GM10248 (cell line): ENCODE measurements around the gene ELP5.
A peak's percentile ranks its signal among the peaks of the same experiment; 100 is the strongest.

Source experiments
- CTCF ChIA-PET: fragments of 300-600 bp; sonication (Branson Sonifier 250); formaldehyde crosslinking; extraction: SDS; loops from one replicate; lab custom pipeline; 2021; ENCODE audit warnings: antibody characterized with exemption; lab: Yijun Ruan, JAX
- POLR2A ChIA-PET: fragments of 350-650 bp; sonication (Branson Sonifier 250); formaldehyde crosslinking; extraction: SDS; loops from one replicate; lab custom pipeline; 2020; ENCODE audit warnings: antibody characterized with exemption; lab: Yijun Ruan, JAX
- DNase-seq: peaks from one replicate; pipeline ENCODE4 v3.0.0; 2012; ENCODE audit errors: extremely low spot score
- CTCF ChIP-seq: IDR thresholded peaks from 2 replicates; pipeline ENCODE4 v1.5.1; 2012; ENCODE audit warnings: mild to moderate bottlenecking, low read depth; ENCODE audit errors: extremely low read depth, missing control alignments, control extremely low read depth

The ELP5 gene

GRCh38 chr17:7208027-7208571 lies 43.9 kb upstream of the ELP5 start:
- POLR2A ChIA-PET: no interaction called here
- TF ChIP-seq CTCF: no peak
- no peak for DNase-seq
- CTCF ChIA-PET: interaction anchor here (2.2 kb wide), 1 partner anchor 12 kb away, joined by 6 read pairs; the partner anchor contains the start of genes ACADVL and DLG4

DNA sequence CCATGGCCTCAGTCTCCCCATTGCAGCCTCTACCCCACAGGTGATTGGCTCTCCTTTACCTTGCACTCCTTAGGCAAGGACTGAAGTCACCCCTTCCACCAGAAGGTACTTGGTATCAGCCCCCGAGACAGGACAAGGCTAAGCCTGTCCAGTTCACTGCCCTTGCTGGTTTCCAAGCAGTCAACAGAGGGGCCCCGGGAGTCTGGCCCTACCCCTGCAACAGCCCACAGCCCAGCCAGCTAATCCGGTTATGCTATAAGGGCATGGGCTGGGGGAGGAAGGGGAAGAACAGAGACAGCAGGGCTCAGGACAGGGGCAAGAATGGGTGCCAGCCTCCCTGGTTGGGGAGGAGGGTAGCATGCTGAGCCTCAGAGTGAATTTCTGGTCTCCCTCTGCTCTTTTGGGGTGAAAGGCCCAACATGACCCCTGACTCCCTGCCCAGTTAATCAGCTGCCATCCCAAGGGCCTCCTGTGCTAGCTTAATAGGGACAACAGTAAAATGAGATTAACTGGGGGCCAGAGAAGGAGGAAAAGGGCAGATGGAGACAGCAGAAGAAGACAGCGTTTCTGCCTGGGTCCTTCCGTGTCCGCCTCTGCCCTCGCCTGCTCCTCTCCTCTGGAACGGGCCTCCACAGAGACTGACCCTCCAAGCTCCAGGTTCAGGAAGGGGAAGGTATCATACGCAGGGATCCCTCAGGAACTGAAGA lies 43.1 kb upstream of the ELP5 start:
- ChIA-PET CTCF (interaction anchor here (2.2 kb wide), 1 partner anchor 11 kb away, joined by 6 read pairs; the partner anchor contains the start of genes ACADVL and DLG4), POLR2A (no interaction called here)
- no peak for TF ChIP-seq CTCF
- DNase-seq: no peak

- ChIA-PET POLR2A (no interaction called here), CTCF (no interaction called here)
- no peak for TF ChIP-seq CTCF
- DNase-seq: no peak
These were observed 40.3 kb upstream of the ELP5 start for GRCh38 chr17:7211491-7212273.

GRCh38 chr17:7213895-7214299 lies 38.1 kb upstream of the ELP5 start:
- POLR2A ChIA-PET: interaction anchor here (0.8 to 1.6 kb wide), 2 partner anchors 29 to 167 kb away, joined by 3 read pairs; no protein-coding TSS in a partner anchor
- TF ChIP-seq CTCF: peak; percentile 33

DNA sequence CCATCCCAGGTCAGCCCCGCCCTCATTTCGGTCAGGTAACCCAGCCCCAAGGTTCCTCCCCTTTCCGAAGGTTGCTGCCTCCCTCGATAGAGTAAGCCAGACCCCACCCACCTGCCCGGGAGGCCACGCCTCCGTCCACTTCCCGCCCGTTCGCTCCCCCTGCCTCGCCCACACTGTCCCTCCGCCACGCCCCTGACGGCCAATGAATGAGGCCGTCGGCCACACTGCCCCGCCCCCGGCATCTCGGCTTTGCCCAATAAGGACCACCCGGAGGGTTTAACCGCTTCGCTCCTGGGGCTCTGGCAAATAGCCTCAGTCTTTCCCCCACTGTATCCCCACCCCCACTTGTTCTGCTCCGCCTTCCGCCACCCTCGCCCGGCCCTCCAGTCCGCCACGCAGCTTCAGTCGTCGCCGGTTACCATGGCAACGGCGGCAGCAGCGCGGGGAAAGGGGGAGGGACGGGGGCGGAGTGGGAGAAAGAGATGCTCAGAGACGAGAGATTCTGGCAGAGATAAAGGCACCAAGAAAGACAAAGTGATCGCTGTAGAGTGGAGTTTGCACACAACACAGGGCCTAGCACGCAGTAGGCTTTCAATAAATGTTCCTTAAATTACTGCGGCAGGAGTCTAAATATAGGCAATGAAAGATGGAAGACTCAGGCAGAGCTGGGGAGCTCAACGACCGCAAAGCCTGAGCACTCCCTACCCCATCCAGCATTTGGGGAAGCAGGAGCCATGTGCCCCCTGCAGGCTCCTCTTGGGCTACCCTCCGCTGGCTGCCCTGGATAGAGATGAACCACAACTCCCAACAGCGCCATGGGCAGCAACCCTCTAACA lies 37.5 kb upstream of the ELP5 start:
- peak; percentile 97 for DNase-seq
- CTCF ChIA-PET: interaction anchor here (0.8 to 1.5 kb wide), 4 partner anchors 37 to 179 kb away, joined by 3 read pairs; partner anchors contain the start of gene SLC16A13
- POLR2A ChIA-PET: interaction anchor here (0.6 to 1.6 kb wide), 3 partner anchors 28 to 207 kb away, joined by 3 read pairs; no protein-coding TSS in a partner anchor

More at GRCh38 chr17:7213895-7214299, 38.1 kb upstream of the ELP5 start:
- DNase-seq: no peak
- CTCF ChIA-PET: interaction anchor here (0.8 to 1.5 kb wide), 4 partner anchors 37 to 178 kb away, joined by 3 read pairs; partner anchors contain the start of gene SLC16A13

More for the DNA sequence above, 37.5 kb upstream of the ELP5 start:
- TF ChIP-seq CTCF: peak; percentile 32
